OCI-LY7 (cell line): ENCODE measurements around the gene POLR3H. TPM values are rescaled to one million over a fixed set of nuclear protein-coding genes. Genes with fewer than 3 reads are reported as not detected.

Experiments
- BruUV-seq: library from RNA; stranded (reverse); fragments of 400-500 nt; replicated peaks from 2 replicates; lab custom pipeline; 2021; lab: Mats Ljungman, UMichigan
- CTCF ChIA-PET: fragments of 300-600 bp; sonication (Branson Sonifier 250); formaldehyde crosslinking; loops from one replicate; lab custom pipeline; 2022; ENCODE audit warnings: antibody characterized with exemption; ENCODE audit not compliant: unreplicated experiment; lab: Charles Lee
- POLR2A ChIA-PET: fragments of 300-600 bp; sonication (Branson Sonifier 250); formaldehyde crosslinking; loops from one replicate; lab custom pipeline; 2022; ENCODE audit warnings: antibody characterized with exemption; lab: Charles Lee
- DNase-seq: peaks from one replicate; pipeline ENCODE4 v3.0.0-alpha.2; 2015; ENCODE audit warnings: low spot score
- H2AFZ ChIP-seq: fragments of 200-600 bp; sonication (generic), shearing (Covaris generic); 2 replicates; pipeline ENCODE4 v1.6.1; 2014; ENCODE audit warnings: mild to moderate bottlenecking, antibody characterized with exemption, low read length, moderate library complexity
- H3K27ac ChIP-seq: fragments of 200-600 bp; sonication (generic); 2 replicates; pipeline ENCODE4 v1.5.1; 2014; ENCODE audit warnings: mixed run types, low read depth, mild to moderate bottlenecking, moderate library complexity, low read length, inconsistent platforms; ENCODE audit not compliant: poor library complexity, severe bottlenecking
- H3K36me3 ChIP-seq: fragments of 200-600 bp; sonication (generic); 2 replicates; pipeline ENCODE4 v1.6.1; 2014; ENCODE audit warnings: mild to moderate bottlenecking, antibody characterized with exemption, low read length, moderate library complexity, mixed read lengths; ENCODE audit not compliant: insufficient read depth
- H3K4me1 ChIP-seq: fragments of 200-600 bp; sonication (generic); 2 replicates; pipeline ENCODE4 v1.5.1; 2014; ENCODE audit warnings: mild to moderate bottlenecking, low read length; ENCODE audit not compliant: insufficient read depth, poor library complexity, severe bottlenecking
- H3K4me2 ChIP-seq: fragments of 200-600 bp; sonication (generic); 2 replicates; pipeline ENCODE4 v1.6.1; 2014; ENCODE audit warnings: mild to moderate bottlenecking, low read length
- H3K4me3 ChIP-seq: fragments of 200-600 bp; sonication (generic); 2 replicates; pipeline ENCODE4 v1.5.1; 2014; ENCODE audit warnings: mild to moderate bottlenecking, low read depth, low read length; ENCODE audit not compliant: poor library complexity, severe bottlenecking
- H3K79me2 ChIP-seq: fragments of 200-600 bp; sonication (generic); 2 replicates; pipeline ENCODE4 v1.6.1; 2016; ENCODE audit warnings: low read depth, mild to moderate bottlenecking, low read length, moderate library complexity, mixed read lengths; ENCODE audit not compliant: insufficient read depth
- H3K9me2 ChIP-seq: fragments of 200-600 bp; sonication (generic); 2 replicates; pipeline ENCODE4 v1.6.1; 2016; ENCODE audit warnings: mild to moderate bottlenecking, low read length, mixed read lengths; ENCODE audit not compliant: insufficient read depth
- H3K9me3 ChIP-seq: fragments of 200-600 bp; sonication (generic); 2 replicates; pipeline ENCODE4 v1.6.1; 2014; ENCODE audit warnings: mild to moderate bottlenecking, mixed run types, low read length, mixed read lengths
- H4K20me1 ChIP-seq: fragments of 200-600 bp; sonication (generic); 2 replicates; pipeline ENCODE4 v1.6.1; 2014; ENCODE audit warnings: mild to moderate bottlenecking, antibody characterized with exemption, low read length, moderate library complexity, mixed read lengths; ENCODE audit not compliant: insufficient read depth
- CTCF ChIP-seq: fragments of 200-600 bp; sonication (generic); conservative IDR thresholded peaks from 2 replicates; pipeline ENCODE4 v1.5.1; 2014; ENCODE audit warnings: mild to moderate bottlenecking, antibody characterized with exemption, low read length, moderate library complexity, mixed read lengths
- EZH2phosphoT487 ChIP-seq: fragments of 200-600 bp; sonication (generic); IDR thresholded peaks from 2 replicates; pipeline ENCODE4 v1.6.1; 2018; ENCODE audit warnings: low read depth, borderline replicate concordance, mild to moderate bottlenecking, mixed run types, antibody characterized with exemption, low read length, moderate library complexity, mixed read lengths
- intact Hi-C: fragments of 100-400 bp; cut with micrococcal nuclease; formaldehyde crosslinking; loops from one replicate; pipeline ENCODE4 v1.10.0; 2022; ENCODE audit not compliant: unreplicated experiment
- total RNA-seq, 2 experiments: library from RNA; depleted of rRNA in 1 of 2; stranded (reverse); fragments of >200 nt in 1 of 2; shearing (Covaris generic) in 1 of 2; gene quantifications; 2 replicates each; pipeline ENCODE4 v1.2.3, GENCODE V29; 2014 to 2022

Gene POLR3H
- total RNA-seq, 2 experiments from 2014 or later, result 28.5 to 48.3 TPM

GRCh38 chr22:41555325-41555982, 11.2 kb upstream of the POLR3H start:
- intact Hi-C loops, result no loop called here
- POLR2A ChIA-PET, result no interaction called here
- no TSS peak for BruUV-seq

GRCh38 chr22:41551877-41552582, 7.8 kb upstream of the POLR3H start:
- intact Hi-C loops, result no loop called here
- Histone ChIP-seq H3K36me3 (no peaks in the 10 kb centered on the region), H3K9me3 (no peaks in the 10 kb centered on the region), H4K20me1 (no peaks in the 10 kb centered on the region), H3K4me3 (no peak overlapping the region), H3K9me2 (no peaks in the 10 kb centered on the region), H3K27ac (no peak overlapping the region), H3K4me2 (no peak overlapping the region), H3K4me1 (no peaks in the 10 kb centered on the region), H3K79me2 (no peaks in the 10 kb centered on the region), H2AFZ (no peak overlapping the region)
- BruUV-seq, result no TSS peak
- DNase-seq, result no peak
- ChIA-PET CTCF (interaction anchor here (0.6 kb wide), 1 partner anchor 171 kb away, joined by 3 read pairs; the partner anchor contains the start of gene TEF), POLR2A (interaction anchor here (0.6 to 0.7 kb wide), 3 partner anchors 28 to 1306 kb away, joined by 3 to 4 read pairs (median 3); no protein-coding TSS in a partner anchor)
- TF ChIP-seq CTCF, result no peak
- no peak for TF ChIP-seq EZH2phosphoT487

More at GRCh38 chr22:41555325-41555982, 11.2 kb upstream of the POLR3H start:
- Histone ChIP-seq H3K9me2 (no peaks in the 10 kb centered on the region), H3K79me2 (no peaks in the 10 kb centered on the region), H3K4me3 (no peak overlapping the region), H3K4me2 (no peak overlapping the region), H2AFZ (no peak overlapping the region), H3K9me3 (no peaks in the 10 kb centered on the region), H3K4me1 (no peaks in the 10 kb centered on the region), H3K27ac (no peak overlapping the region), H3K36me3 (no peaks in the 10 kb centered on the region), H4K20me1 (no peaks in the 10 kb centered on the region)
- TF ChIP-seq CTCF, result no peak
- TF ChIP-seq EZH2phosphoT487, result no peak
- no peak for DNase-seq
- CTCF ChIA-PET, result no interaction called here
